ENCODE results near the gene LRRC57.

LRRC57 gene

GRCh38 chr15:42592716-42593115 lies 44.1 kb upstream of the LRRC57 start:
- Histone ChIP-seq H3K27me3 (ENCODE audit: insufficient read depth, low read depth) (no peaks in the 10 kb centered on the region), H3K27ac (no peak overlapping the region), H3K4me3 (IDR thresholded peaks at IDR 0.05; ENCODE audit: insufficient read depth, low read depth, low read length) (no peak overlapping the region), H3K4me2 (no peak overlapping the region), H2AFZ (ENCODE audit: low read depth) (no peak overlapping the region), H4K20me1 (ENCODE audit: insufficient read depth) (no peaks in the 10 kb centered on the region), H3K79me2 (ENCODE audit: insufficient read depth, low read depth) (no peaks in the 10 kb centered on the region; the same call in 1 of the 2 replicates), H3K9ac (no peak overlapping the region), H3K4me1 (ENCODE audit: low read depth, poor library complexity, severe bottlenecking) (peaks cover 11% of the 10 kb centered on the region), H3K36me3 (ENCODE audit: insufficient read depth) (no peaks in the 10 kb centered on the region)
- no peak for TF ChIP-seq CTCF (conservative IDR thresholded peaks at IDR 0.05; ENCODE audit: low read depth, low read length)

- Histone ChIP-seq H3K9ac (no peak overlapping the region), H3K27ac (no peak overlapping the region), H2AFZ (ENCODE audit: low read depth) (no peak overlapping the region), H3K4me1 (ENCODE audit: low read depth, poor library complexity, severe bottlenecking) (peaks cover 11% of the 10 kb centered on the region), H3K79me2 (ENCODE audit: insufficient read depth, low read depth) (no peaks in the 10 kb centered on the region; the same call in 1 of the 2 replicates), H3K27me3 (ENCODE audit: insufficient read depth, low read depth) (no peaks in the 10 kb centered on the region), H4K20me1 (ENCODE audit: insufficient read depth) (no peaks in the 10 kb centered on the region), H3K4me2 (no peak overlapping the region), H3K4me3 (IDR thresholded peaks at IDR 0.05; ENCODE audit: insufficient read depth, low read depth, low read length) (no peak overlapping the region), H3K36me3 (ENCODE audit: insufficient read depth) (no peaks in the 10 kb centered on the region)
- peak; percentile 41; the same call in 1 of the 2 replicates for TF ChIP-seq CTCF (conservative IDR thresholded peaks at IDR 0.05; ENCODE audit: low read depth, low read length)
These were observed 42.8 kb upstream of the LRRC57 start for GRCh38 chr15:42591238-42591934.

- Histone ChIP-seq H3K4me2 (no peak overlapping the region), H3K36me3 (ENCODE audit: insufficient read depth) (no peaks in the 10 kb centered on the region; the same call in 1 of the 2 replicates), H3K9ac (no peak overlapping the region), H3K4me1 (ENCODE audit: low read depth, poor library complexity, severe bottlenecking) (peaks cover 5% of the 10 kb centered on the region), H3K4me3 (IDR thresholded peaks at IDR 0.05; ENCODE audit: insufficient read depth, low read depth, low read length) (no peak overlapping the region), H4K20me1 (ENCODE audit: insufficient read depth) (no peaks in the 10 kb centered on the region), H3K27me3 (ENCODE audit: insufficient read depth, low read depth) (no peaks in the 10 kb centered on the region), H3K27ac (no peak overlapping the region), H3K79me2 (ENCODE audit: insufficient read depth, low read depth) (no peaks in the 10 kb centered on the region; the same call in 1 of the 2 replicates), H2AFZ (ENCODE audit: low read depth) (no peak overlapping the region)
- no peak for TF ChIP-seq CTCF (conservative IDR thresholded peaks at IDR 0.05; ENCODE audit: low read depth, low read length)
These were observed 42.1 kb upstream of the LRRC57 start for GRCh38 chr15:42590619-42591237.

- no peak overlapping the region for H3K4me2 ChIP-seq
- H2AFZ ChIP-seq (ENCODE audit: low read depth): no peak overlapping the region
These were observed 35.6 kb upstream of the LRRC57 start for GRCh38 chr15:42584031-42584765.

More at GRCh38 chr15:42584031-42584765, 35.6 kb upstream of the LRRC57 start:
- Histone ChIP-seq H3K27me3 (ENCODE audit: insufficient read depth, low read depth) (no peaks in the 10 kb centered on the region), H3K4me3 (IDR thresholded peaks at IDR 0.05; ENCODE audit: insufficient read depth, low read depth, low read length) (no peak overlapping the region), H3K9ac (no peak overlapping the region), H3K27ac (no peak overlapping the region), H3K4me1 (ENCODE audit: low read depth, poor library complexity, severe bottlenecking) (peaks cover 38% of the 10 kb centered on the region), H3K36me3 (ENCODE audit: insufficient read depth) (no peaks in the 10 kb centered on the region; the same call in 1 of the 2 replicates), H4K20me1 (ENCODE audit: insufficient read depth) (no peaks in the 10 kb centered on the region), H3K79me2 (ENCODE audit: insufficient read depth, low read depth) (peaks cover 16% of the 10 kb centered on the region; the same call in 1 of the 2 replicates)
- no peak for TF ChIP-seq CTCF (conservative IDR thresholded peaks at IDR 0.05; ENCODE audit: low read depth, low read length)

Measured in KMS-11 (cell line).